ENCODE results near the gene DVL2. TPM values are rescaled to one million over a fixed set of nuclear protein-coding genes. Genes with fewer than 3 reads are reported as not detected.

Gene DVL2
- total RNA-seq, 1 experiment from 2014 or later, result 82.9 TPM

DNA sequence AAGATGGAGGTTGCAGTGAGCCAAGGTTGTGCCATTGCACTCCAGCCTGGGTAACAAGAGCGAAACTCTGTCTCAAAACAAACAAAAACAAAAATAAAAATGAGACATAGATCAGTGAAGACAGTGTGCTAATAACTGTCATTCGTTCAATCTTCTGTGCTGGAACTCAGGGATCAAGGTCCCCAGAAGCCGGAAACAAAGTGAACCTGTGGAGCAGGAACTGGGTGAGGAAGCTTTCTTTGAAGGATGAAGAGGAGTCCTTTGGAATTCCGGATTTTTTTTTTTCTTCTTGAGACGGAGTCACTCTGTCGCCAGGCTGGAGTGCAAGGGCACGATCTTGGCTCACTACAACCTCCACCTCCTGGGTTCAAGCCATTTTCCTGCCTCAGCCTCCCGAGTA, 45.1 kb upstream of the DVL2 start:
- no peak overlapping the region for H4K8ac ChIP-seq (replicated peaks; ENCODE audit: insufficient read length, low read depth, low read length)
- peaks cover 12% of the 10 kb centered on the region for H3K23me2 ChIP-seq (ENCODE audit: insufficient read length, low read depth, low read length, poor library complexity, severe bottlenecking)
- no CpG with 5 or more reads among the region's 8 CpGs for WGBS (ENCODE audit: extremely low coverage, insufficient read length, low lambda C conversion rate)
- H3K79me2 ChIP-seq (ENCODE audit: insufficient read depth, low read length), result no peaks in the 10 kb centered on the region
- no peaks in the 10 kb centered on the region for H3K79me1 ChIP-seq (ENCODE audit: insufficient read depth, low read depth, low read length, poor library complexity, severe bottlenecking)
- DNase-seq, result no peak
- H3K9me3 ChIP-seq (ENCODE audit: control insufficient read depth, low read depth, low read length), result no peaks in the 10 kb centered on the region
- peaks cover 0 to 2% (median 0%) of the 10 kb centered on the region in 3 experiments; a peak in 2 of 7 replicates for H3K36me3 Mint-ChIP-seq (ENCODE audit: insufficient read depth in 1 of 3, low read depth in 3 of 3)
- H3K18ac ChIP-seq (ENCODE audit: insufficient read length, low read depth, low read length), result no peak overlapping the region
- TF ChIP-seq, protein P1, sequence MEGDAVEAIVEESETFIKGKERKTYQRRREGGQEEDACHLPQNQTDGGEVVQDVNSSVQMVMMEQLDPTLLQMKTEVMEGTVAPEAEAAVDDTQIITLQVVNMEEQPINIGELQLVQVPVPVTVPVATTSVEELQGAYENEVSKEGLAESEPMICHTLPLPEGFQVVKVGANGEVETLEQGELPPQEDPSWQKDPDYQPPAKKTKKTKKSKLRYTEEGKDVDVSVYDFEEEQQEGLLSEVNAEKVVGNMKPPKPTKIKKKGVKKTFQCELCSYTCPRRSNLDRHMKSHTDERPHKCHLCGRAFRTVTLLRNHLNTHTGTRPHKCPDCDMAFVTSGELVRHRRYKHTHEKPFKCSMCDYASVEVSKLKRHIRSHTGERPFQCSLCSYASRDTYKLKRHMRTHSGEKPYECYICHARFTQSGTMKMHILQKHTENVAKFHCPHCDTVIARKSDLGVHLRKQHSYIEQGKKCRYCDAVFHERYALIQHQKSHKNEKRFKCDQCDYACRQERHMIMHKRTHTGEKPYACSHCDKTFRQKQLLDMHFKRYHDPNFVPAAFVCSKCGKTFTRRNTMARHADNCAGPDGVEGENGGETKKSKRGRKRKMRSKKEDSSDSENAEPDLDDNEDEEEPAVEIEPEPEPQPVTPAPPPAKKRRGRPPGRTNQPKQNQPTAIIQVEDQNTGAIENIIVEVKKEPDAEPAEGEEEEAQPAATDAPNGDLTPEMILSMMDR (conservative IDR thresholded peaks at IDR 0.05), result no peak
- H3K4me1 Mint-ChIP-seq, result peaks cover 16 to 23% of the 10 kb centered on the region in 2 experiments
- no peak overlapping the region for H2BK12ac ChIP-seq (ENCODE audit: insufficient read length, low read depth, low read length)
- no peak overlapping the region for H3K4ac ChIP-seq (ENCODE audit: low read depth, low read length)
- H3K23ac ChIP-seq (ENCODE audit: insufficient read length, low read depth, low read length), result no peak overlapping the region
- H4K20me1 ChIP-seq (ENCODE audit: control insufficient read depth, insufficient read depth, insufficient read length), result no peaks in the 10 kb centered on the region
- H3K9me3 Mint-ChIP-seq, result no peaks in the 10 kb centered on the region
- H3K14ac ChIP-seq (ENCODE audit: insufficient read depth, low read length), result no peak overlapping the region
- no peak overlapping the region for H2AFZ ChIP-seq (ENCODE audit: low read length)
- no peak overlapping the region for H3K27ac ChIP-seq (ENCODE audit: insufficient read length, low read depth, low read length)
- no peak overlapping the region for H3K56ac ChIP-seq (ENCODE audit: insufficient read length, low read depth, low read length)
- H2BK20ac ChIP-seq (ENCODE audit: low read depth, low read length, poor library complexity, severe bottlenecking), result no peak overlapping the region
- no peak overlapping the region for H3T11ph ChIP-seq (ENCODE audit: low read length)
- no peak overlapping the region for H2BK15ac ChIP-seq (ENCODE audit: low read depth, low read length)
- H3K27me3 Mint-ChIP-seq (ENCODE audit: low read depth), result peaks cover 14% of the 10 kb centered on the region
- no peak overlapping the region for H2BK120ac ChIP-seq (ENCODE audit: low read depth, low read length, poor library complexity, severe bottlenecking)
- no peak overlapping the region for H2BK5ac ChIP-seq (ENCODE audit: insufficient read length, low read length)
- no peak overlapping the region for H2AK5ac ChIP-seq (ENCODE audit: insufficient read length, low read length)
- H3K4me3 Mint-ChIP-seq, result peak overlapping the region in 1 of 2 experiments; percentile 59; a peak in 2 of 5 replicates
- no peak overlapping the region for H3K4me2 ChIP-seq (ENCODE audit: insufficient read depth, insufficient read length, low read length)
- H4K5ac ChIP-seq (ENCODE audit: insufficient read length, low read depth, low read length), result no peak overlapping the region
- H4K91ac ChIP-seq (ENCODE audit: insufficient read length, low read depth, low read length), result no peak overlapping the region
- no peaks in the 10 kb centered on the region for H3K27me3 ChIP-seq (ENCODE audit: insufficient read depth, low read length)
- no peak overlapping the region for H3K27ac Mint-ChIP-seq
- H3K9ac ChIP-seq (ENCODE audit: extremely low read depth, insufficient read length, low read length), result no peak overlapping the region
- peaks cover 4% of the 10 kb centered on the region; the same call in 1 of the 2 replicates for H3K4me1 ChIP-seq (ENCODE audit: insufficient read depth, low read length)

Measured in H9 (cell line).